Body of pancreas (tissue), 4 donors: ENCODE data around the gene INKA1. TPM values are rescaled to one million over a fixed set of nuclear protein-coding genes. Genes with fewer than 3 reads are reported as not detected.

Experiments used
- ATAC-seq: fragments of 150-250 bp; one replicate; pipeline ENCODE4 v1.9.1; 2016
- DNase-seq, 4 donors: peaks; one replicate each; pipeline ENCODE4 v3.0.0-alpha.2; 2019
- H3K27ac ChIP-seq, 4 donors: fragments of 200-600 bp; sonication (generic); 1 replicate in 3 of 4; 2 replicates in 1 of 4; pipeline versions ENCODE4 v1.5.1 to v1.6.1; 2016 to 2019; ENCODE audit warnings: mild to moderate bottlenecking in 1 of 4, mixed read lengths in 1 of 4, moderate library complexity in 1 of 4
- H3K27me3 ChIP-seq, 2 donors: fragments of 200-600 bp; sonication (generic); one replicate each; pipeline ENCODE4 v1.6.0; 2016; ENCODE audit warnings: mild to moderate bottlenecking in 1 of 2
- H3K36me3 ChIP-seq, 2 donors: fragments of 200-600 bp; sonication (generic); replicated peaks in 1 of 2; 2 replicates each; pipeline ENCODE4 v1.5.1; 2016; ENCODE audit warnings: low read depth in 2 of 2; ENCODE audit not compliant: insufficient read depth in 1 of 2
- H3K4me1 ChIP-seq: fragments of 200-600 bp; sonication (generic); one replicate; pipeline ENCODE4 v1.6.0; 2016
- H3K4me3 ChIP-seq, 2 donors: fragments of 200-600 bp; sonication (generic); 1 replicate in 1 of 2; 2 replicates in 1 of 2; pipeline ENCODE4 v1.5.1; 2016 to 2019
- H3K9me3 ChIP-seq, 3 donors: fragments of 200-600 bp; sonication (generic); 1 replicate in 2 of 3; 2 replicates in 1 of 3; pipeline ENCODE4 v1.5.1; 2016
- POLR2A ChIP-seq, 3 donors: fragments of 450-650 bp; IDR thresholded peaks; one replicate each; pipeline ENCODE4 v1.6.1; 2016; ENCODE audit warnings: antibody characterized with exemption in 3 of 3, mild to moderate bottlenecking in 2 of 3
- WGBS, 2 donors: methylation state at CpG; one replicate each; pipeline ENCODE4 v1.1.5; 2017; 5-methylcytosine and 5-hydroxymethylcytosine counted together
- intact Hi-C: fragments of 100-400 bp; cut with DNase I; formaldehyde crosslinking; loops from one replicate; pipeline ENCODE4 v1.15.1; 2023
- total RNA-seq, 2 donors: library from RNA; depleted of rRNA; stranded (reverse); fragments of >200 nt; gene quantifications; one replicate each; pipeline ENCODE4 v1.1.0, GENCODE V29; 2016
- TF ChIP-seq, protein P1 (sequence below), 7 experiments: fragments of 450-650 bp in 4 of 7; fragments of 200-600 bp in 3 of 7; sonication (generic) in 3 of 7; IDR thresholded peaks; one replicate each; pipeline ENCODE4 v1.5.1; 2016 to 2019; ENCODE audit warnings: antibody characterized with exemption in 7 of 7

INKA1 gene
- total RNA-seq, 2 donors from 2014 or later = 2.6 TPM; not detected in 1

DNA sequence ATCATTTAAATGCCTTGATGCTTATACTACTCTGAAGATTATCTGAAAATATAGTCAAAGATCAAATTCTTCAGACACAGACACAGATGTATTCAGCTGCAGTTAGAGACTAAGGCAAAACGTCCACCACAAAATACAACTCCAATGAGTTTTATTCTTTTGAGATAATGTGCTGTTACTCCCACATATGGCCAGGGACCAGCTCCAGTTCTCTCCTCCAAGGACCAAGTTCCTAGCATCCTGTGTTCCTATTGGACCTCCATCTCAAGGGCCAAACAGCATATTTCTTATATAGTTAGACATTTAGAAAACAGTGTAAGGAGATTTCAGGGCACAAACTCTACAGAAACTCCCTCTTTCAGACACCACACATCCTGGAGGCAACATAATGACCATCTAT is 43.8 kb upstream of the INKA1 start:
- ATAC-seq (no peak), DNase-seq (no peak)
- Histone ChIP-seq H3K36me3 (no peaks in the 10 kb centered on the region), H3K9me3 (no peaks in the 10 kb centered on the region), H3K4me1 (peaks cover 26% of the 10 kb centered on the region), H3K27me3 (no peaks in the 10 kb centered on the region), H3K4me3 (no peak overlapping the region), H3K27ac (no peak overlapping the region)
- WGBS, 2 donors = 50 to 64% methylated on average over 1 of the region's 1 CpG
- intact Hi-C loops = no loop called here
- TF ChIP-seq POLR2A (IDR thresholded peaks at IDR 0.05) = no peak
- TF ChIP-seq, protein P1, sequence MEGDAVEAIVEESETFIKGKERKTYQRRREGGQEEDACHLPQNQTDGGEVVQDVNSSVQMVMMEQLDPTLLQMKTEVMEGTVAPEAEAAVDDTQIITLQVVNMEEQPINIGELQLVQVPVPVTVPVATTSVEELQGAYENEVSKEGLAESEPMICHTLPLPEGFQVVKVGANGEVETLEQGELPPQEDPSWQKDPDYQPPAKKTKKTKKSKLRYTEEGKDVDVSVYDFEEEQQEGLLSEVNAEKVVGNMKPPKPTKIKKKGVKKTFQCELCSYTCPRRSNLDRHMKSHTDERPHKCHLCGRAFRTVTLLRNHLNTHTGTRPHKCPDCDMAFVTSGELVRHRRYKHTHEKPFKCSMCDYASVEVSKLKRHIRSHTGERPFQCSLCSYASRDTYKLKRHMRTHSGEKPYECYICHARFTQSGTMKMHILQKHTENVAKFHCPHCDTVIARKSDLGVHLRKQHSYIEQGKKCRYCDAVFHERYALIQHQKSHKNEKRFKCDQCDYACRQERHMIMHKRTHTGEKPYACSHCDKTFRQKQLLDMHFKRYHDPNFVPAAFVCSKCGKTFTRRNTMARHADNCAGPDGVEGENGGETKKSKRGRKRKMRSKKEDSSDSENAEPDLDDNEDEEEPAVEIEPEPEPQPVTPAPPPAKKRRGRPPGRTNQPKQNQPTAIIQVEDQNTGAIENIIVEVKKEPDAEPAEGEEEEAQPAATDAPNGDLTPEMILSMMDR (IDR thresholded peaks at IDR 0.05) = no peak

DNA sequence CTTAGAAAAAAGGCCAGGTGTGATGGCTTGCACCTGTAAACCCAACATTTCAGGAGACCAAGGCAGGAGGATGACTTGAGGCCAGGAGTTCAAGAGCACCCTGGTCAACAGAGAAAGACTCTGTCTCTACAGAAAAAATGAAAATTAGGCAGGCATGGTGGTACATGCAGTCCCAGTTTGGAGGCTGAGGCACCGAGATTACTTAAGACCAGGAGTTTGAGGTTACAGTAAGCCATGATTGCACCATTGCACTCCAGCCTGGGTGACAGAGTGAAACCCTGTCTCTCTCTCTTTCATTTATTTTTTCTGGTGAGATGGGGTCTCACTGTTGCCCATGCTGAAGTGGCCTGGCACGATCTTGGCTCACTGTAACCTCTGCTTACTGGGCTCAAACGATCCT is 41.4 kb upstream of the INKA1 start:
- ATAC-seq (no peak), DNase-seq (no peak)
- no peak overlapping the region for H3K27ac ChIP-seq
- TF ChIP-seq, protein P1 (IDR thresholded peaks at IDR 0.05) = no peak
- no peak for TF ChIP-seq POLR2A (IDR thresholded peaks at IDR 0.05)
- H3K4me1 ChIP-seq = peaks cover 9% of the 10 kb centered on the region
- H3K9me3 ChIP-seq = no peaks in the 10 kb centered on the region
- no peaks in the 10 kb centered on the region for H3K27me3 ChIP-seq
- H3K4me3 ChIP-seq = no peak overlapping the region
- no peaks in the 10 kb centered on the region for H3K36me3 ChIP-seq
- intact Hi-C loops = no loop called here
- 75 to 82% methylated on average over 3 of the region's 3 CpGs for whole genome bisulfite sequencing, 2 donors

DNA sequence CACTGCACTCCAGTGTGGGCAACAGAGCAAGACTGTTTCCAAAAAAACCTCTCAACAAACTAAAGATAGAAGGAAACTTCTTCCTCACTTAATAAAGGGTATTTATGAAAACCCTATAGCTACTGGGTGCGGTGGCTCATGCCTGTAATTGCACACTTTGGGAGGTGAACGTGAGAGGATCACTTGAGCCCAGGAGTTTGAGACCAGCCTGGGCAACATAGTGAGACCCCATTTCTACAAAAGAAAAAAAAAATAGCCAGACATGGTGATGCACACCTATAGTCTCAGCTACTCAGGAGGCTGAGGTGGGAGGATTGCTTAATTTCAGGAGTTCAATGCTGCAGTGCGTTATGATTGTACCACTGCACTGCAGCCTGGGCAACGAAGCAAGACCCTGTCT is 39.1 kb upstream of the INKA1 start:
- intact Hi-C loops = no loop called here

DNA sequence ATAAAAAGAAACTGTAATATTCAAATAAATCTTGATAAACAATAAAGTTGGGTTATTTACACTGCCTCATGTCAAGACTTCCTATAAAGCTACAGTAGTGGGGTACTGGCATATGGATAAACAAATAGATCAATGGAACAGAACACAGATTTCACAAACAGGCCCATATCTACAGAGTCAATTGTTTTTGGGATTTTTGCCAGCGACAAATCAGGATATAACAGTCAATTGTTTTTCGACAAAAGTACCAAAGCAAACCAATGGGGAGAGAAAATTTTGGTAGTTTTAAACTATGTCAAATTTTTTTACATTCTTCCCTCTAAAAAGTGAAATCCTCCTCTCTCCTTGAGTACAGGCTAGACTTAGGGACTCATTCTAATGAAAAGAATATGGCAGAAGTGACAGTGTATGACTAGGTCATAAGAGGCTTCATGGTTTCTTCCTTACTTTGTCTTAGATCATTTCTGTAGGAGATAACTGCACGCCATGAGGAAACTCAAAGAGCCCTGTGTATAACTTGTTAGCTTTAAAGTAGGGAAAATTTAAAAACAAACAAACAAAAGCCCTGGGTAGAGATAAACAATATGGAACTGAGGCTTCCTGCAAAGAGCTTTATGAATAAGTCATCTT is 33.7 kb upstream of the INKA1 start:
- Histone ChIP-seq H3K9me3 (no peaks in the 10 kb centered on the region), H3K4me1 (peaks cover 15% of the 10 kb centered on the region), H3K27me3 (no peaks in the 10 kb centered on the region), H3K36me3 (no peaks in the 10 kb centered on the region), H3K27ac (no peak overlapping the region), H3K4me3 (no peak overlapping the region)
- DNase-seq (no peak), ATAC-seq (no peak)
- WGBS, 2 donors = 26 to 44% methylated on average over 3 of the region's 3 CpGs
- intact Hi-C loops = no loop called here
- TF ChIP-seq, protein P1 (IDR thresholded peaks at IDR 0.05) = no peak
- TF ChIP-seq POLR2A (IDR thresholded peaks at IDR 0.05) = no peak

More for the DNA sequence above, 39.1 kb upstream of the INKA1 start:
- Histone ChIP-seq H3K27me3 (no peaks in the 10 kb centered on the region), H3K9me3 (no peaks in the 10 kb centered on the region), H3K4me3 (no peak overlapping the region), H3K27ac (no peak overlapping the region), H3K4me1 (peaks cover 10% of the 10 kb centered on the region), H3K36me3 (no peaks in the 10 kb centered on the region)
- ATAC-seq (no peak), DNase-seq (no peak)
- 97 to 99% methylated on average over 4 of the region's 4 CpGs for WGBS, 2 donors
- TF ChIP-seq, protein P1 (IDR thresholded peaks at IDR 0.05) = no peak
- TF ChIP-seq POLR2A (IDR thresholded peaks at IDR 0.05) = no peak

DNA sequence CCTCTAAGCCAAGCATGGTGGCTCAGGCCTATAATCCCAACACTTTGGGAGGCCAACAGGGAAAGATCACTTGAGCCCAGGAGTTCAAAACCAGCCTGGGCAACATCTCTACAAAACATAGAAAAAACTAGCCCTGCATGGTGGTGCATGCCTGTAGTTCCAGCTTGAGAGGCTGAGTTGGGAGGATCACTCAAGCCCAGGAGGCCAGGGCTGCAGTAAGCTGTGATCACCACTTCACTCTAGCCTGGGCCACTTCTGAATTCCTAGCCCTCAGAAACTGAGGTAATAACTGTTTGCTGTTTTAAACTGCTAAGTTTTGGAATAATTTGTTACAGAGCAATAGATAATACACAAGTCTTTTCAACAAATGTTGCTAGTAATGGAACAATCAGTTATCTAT is 33.1 kb upstream of the INKA1 start:
- Histone ChIP-seq H3K9me3 (no peaks in the 10 kb centered on the region), H3K27ac (no peak overlapping the region), H3K27me3 (no peaks in the 10 kb centered on the region), H3K4me3 (no peak overlapping the region), H3K4me1 (peaks cover 15% of the 10 kb centered on the region), H3K36me3 (no peaks in the 10 kb centered on the region)
- ATAC-seq (no peak), DNase-seq (no peak)
- intact Hi-C loops = no loop called here
- TF ChIP-seq POLR2A (IDR thresholded peaks at IDR 0.05) = no peak
- TF ChIP-seq, protein P1 (IDR thresholded peaks at IDR 0.05) = no peak
